ENCODE measurements around the gene OAS1. TPM values are rescaled to one million over a fixed set of nuclear protein-coding genes. Genes with fewer than 3 reads are reported as not detected.

OAS1 gene
- 10 to 100 TPM in 3 of 4 donors, 1 to 10 TPM in 1; 9.7 to 15.5 (median 13.5) TPM for polyA plus RNA-seq (ENCODE audit: insufficient read length in 4 of 4)

GRCh38 chr12:112906712-112907414 is at the start of gene OAS1:
OAS1 (plus strand) TSS chr12:112906962; CDS start chr12:112907040, 78 bp downstream.
- DNase-seq (ENCODE audit: low read depth in 4 of 4, low spot score in 2 of 4): peak; percentile 39 to 63 (median 50)

GRCh38 chr12:112859291-112859690 is 47.5 kb upstream of the OAS1 start:
- no peak for DNase-seq (ENCODE audit: low read depth in 4 of 4, low spot score in 2 of 4)

DNA sequence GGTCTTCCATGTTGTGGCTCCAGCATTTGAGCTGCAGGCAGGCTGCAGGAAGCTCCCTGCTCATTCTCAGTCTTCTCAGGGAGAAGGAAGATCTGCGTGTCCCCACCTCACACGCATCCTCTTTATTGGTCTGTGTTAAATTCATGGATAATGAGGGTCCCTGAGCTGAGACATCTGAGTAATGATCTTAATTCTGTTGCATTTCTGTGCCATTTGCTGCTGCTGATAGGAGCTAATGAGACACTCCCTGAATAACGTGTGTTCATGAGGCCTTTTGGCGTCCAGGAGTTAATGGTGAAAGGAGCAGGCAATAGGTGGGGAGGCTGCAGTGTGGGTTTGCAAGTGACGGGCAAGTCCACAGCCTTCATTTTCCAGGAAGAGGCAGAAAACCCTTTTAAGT is 46.6 kb upstream of the OAS1 start:
- DNase-seq (ENCODE audit: low read depth in 4 of 4, low spot score in 2 of 4): no peak

- no peak for DNase-seq (ENCODE audit: low read depth in 4 of 4, low spot score in 2 of 4)
Observed at GRCh38 chr12:112861284-112861683, 45.5 kb upstream of the OAS1 start.

- DNase-seq (ENCODE audit: low read depth in 4 of 4, low spot score in 2 of 4): no peak
Observed at GRCh38 chr12:112862636-112863290, 44.0 kb upstream of the OAS1 start.

- peak in 1 of 4 donors; percentile 4 for DNase-seq (ENCODE audit: low read depth in 4 of 4, low spot score in 2 of 4)
Observed at GRCh38 chr12:112868459-112869041, 38.2 kb upstream of the OAS1 start.

GRCh38 chr12:112869091-112869490 is 37.7 kb upstream of the OAS1 start:
- DNase-seq (ENCODE audit: low read depth in 4 of 4, low spot score in 2 of 4): no peak

- no peak for DNase-seq (ENCODE audit: low read depth in 4 of 4, low spot score in 2 of 4)
Observed at GRCh38 chr12:112869778-112870177, 37.0 kb upstream of the OAS1 start.

DNA sequence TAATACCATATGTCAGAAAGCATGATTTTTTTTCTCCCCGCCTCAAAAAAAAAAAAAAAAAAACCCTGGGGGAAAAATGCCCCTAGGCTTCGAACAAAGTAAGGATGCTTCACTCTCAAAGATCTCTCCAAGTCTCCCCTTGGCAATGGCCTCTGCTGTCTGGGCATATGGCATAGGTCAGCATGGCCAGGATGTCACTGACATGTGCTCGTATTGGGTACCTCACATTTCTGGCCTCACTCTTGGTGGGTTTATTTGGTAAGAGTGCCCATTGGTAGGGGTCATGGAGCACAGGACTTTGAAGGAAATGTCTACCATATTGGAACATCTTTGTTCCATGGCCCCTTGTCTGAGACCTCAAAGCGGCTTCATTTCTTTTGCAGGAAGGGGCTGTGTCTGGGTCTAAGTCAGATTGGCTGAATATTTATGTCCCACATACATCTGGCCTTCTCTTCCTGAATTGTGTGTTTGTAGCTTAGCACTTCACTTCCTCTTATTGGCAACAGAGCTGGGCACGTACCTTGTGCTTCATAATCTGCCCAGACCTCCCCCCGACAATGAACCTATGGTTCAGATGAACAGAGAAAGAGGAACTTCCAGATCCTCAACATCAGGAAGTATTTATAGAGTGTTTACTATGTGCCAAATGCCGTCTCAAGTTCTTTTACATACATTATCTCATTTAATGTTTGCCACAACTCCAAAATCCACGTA is 36.3 kb upstream of the OAS1 start:
- no peak for DNase-seq (ENCODE audit: low read depth in 4 of 4, low spot score in 2 of 4)

DNA sequence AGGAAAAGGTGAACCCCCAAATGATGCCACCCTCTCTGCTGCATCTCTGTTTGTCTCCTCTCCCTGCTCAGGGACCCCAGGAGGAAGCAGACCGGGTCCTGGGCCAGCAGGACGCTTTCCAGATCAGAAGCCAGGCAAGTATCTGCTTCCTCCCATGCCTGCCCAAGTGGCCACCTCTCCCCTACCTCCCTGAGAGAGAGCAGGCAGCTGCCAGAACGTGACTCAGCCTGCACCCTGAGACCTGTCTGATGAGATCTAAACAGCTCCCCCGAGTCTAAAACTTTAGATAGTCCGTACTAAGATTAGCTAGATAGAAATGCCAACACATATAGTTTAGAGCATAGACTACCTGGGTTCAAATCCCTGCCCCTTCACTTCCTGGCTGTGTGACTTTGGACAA is 31.2 kb upstream of the OAS1 start:
- no peak for DNase-seq (ENCODE audit: low read depth in 4 of 4, low spot score in 2 of 4)

- no peak for DNase-seq (ENCODE audit: low read depth in 4 of 4, low spot score in 2 of 4)
Observed at GRCh38 chr12:112876506-112876905, 30.3 kb upstream of the OAS1 start.

DNA sequence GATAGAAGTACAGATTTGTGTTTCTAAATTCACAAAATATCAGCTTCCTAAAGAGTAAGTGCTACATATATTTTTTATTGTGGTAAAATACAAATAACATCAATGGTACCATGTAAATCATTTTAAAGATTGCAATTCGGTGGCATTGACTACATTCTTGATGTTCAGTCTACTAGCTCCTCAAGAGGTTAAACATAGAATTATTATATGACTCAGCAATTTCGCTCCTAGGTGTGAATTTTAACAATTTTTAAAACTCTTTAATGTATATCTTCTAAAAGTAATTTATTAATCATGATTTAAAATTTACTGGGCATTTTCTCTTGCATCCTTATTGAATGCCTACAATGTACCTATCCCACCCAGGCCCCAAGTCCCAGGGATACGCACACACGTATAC is 29.8 kb upstream of the OAS1 start:
- DNase-seq (ENCODE audit: low read depth in 4 of 4, low spot score in 2 of 4): no peak

DNA sequence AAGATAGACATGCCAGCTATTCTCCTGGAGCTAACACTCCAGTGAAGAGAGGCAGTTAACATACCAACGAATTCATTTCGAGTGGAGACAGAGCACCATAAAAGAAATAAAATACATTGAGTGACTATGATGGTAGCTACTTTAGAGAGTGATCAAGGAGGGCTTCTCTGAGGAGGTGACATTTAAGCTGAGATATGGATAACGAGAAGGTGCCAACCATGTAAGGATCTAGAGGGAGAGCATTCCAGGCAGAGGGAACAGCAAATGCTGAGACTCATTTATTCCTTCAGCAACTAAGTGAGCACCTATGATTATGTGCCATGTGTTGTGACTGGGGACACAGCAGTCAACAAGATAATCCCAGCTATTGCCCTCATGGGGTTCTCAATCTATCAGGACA is 28.3 kb upstream of the OAS1 start:
- no peak for DNase-seq (ENCODE audit: low read depth in 4 of 4, low spot score in 2 of 4)

DNA sequence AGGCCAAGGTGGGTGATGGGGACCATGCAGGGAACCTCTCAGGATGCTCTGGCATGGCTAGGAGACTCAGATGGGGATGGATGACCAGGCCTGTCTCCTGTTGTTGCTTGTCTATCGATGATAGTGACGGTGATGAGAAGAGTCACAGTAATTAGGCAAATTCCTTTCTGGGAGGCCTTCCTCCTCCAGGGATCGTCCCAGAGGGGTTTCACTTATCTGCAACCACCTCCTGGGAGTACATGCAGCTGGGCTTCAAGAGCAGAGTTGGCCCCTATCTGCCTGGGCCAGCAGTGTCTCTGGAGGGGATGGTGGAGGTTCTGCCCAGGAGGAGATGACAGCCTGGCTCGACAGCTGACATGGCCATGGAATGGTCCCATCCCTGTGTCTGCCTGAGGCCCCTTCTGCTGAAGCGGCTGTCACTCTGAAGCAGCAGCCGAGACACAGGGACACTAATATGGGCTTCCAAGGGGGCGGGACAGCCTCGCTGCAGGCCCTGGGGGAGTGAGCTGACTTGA is 27.5 kb upstream of the OAS1 start:
- DNase-seq (ENCODE audit: low read depth in 4 of 4, low spot score in 2 of 4): no peak

DNA sequence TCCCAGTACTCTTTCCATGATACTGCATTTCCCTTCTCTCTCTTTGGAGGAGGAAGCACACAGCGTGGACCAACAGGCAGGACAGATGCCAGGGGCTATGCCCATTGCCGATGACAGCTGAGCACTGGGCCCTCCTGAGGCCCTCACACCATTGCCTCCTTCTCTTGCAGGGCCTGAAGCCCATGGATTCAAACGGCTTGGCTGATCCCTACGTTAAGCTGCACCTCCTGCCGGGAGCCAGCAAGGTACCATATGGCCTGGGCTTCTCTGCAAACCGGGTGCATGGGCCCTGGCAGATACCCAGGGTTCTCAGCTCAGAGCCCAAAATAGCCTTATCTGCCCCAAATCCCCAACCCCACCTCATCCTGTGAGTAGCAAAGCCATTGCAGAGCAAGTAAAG is 25.2 kb upstream of the OAS1 start:
- DNase-seq (ENCODE audit: low read depth in 4 of 4, low spot score in 2 of 4): no peak

- no peak for DNase-seq (ENCODE audit: low read depth in 4 of 4, low spot score in 2 of 4)
Observed at GRCh38 chr12:112885236-112885635, 21.5 kb upstream of the OAS1 start.

DNA sequence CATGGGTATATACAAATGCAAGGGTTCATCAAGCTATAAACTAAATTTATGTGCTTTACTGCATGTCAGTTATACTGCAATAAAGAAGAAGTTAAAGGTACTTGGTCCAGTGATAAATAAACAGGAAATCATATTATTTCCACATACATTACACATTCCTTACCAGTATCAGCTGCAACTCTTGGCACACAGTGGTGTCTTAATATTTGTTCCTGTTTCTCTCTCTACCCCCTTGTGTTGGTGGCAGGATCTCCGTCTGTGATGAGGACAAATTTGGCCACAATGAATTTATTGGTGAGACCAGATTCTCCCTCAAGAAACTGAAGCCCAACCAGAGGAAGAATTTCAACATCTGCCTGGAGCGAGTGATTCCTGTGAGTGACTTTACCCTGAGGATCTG is 19.2 kb upstream of the OAS1 start:
- DNase-seq (ENCODE audit: low read depth in 4 of 4, low spot score in 2 of 4): no peak

DNA sequence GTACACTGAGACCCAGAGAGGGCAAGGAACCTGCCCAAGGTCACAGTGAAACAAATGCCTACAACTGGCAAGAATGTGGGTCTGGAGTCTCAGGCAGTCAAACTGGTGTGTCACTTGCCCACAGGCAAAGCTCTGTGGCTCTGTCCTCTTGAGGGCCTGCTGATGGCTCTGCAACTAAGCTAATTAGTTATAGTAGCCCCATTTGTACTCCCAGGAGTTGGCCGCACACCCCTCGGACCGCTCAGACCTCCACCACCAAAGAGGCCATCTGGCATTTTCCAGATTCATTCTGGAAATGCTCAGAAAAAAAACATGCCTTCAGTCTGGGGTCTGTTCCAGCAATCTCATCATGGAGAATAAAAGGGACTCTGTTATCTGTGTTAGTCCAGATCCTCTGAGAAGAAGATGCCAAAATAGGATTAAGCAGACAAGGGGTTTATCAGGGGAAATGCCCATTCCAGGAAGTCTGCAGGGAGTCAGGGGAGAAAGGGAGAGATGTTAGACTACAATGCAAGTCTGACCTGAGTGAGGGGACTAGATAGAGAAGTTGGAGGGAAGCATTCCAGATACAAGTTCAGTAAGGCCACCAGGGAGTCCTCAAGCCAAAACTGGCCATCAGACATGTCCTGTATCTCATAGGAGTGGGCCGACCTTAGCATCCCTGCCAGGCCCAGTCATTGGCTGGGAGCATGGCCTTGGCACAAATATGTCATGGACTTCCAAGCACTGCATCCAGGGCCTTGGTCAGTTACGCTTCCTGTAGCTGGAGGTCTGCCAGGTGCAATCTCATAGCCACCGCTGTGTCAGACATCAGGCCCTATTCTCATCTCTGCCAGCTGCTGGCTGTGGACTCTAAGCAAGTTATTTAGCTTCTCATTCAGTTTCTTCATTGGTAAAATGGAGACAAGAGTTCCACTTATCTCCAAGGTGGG is 15.4 kb upstream of the OAS1 start:
- DNase-seq (ENCODE audit: low read depth in 4 of 4, low spot score in 2 of 4): no peak

DNA sequence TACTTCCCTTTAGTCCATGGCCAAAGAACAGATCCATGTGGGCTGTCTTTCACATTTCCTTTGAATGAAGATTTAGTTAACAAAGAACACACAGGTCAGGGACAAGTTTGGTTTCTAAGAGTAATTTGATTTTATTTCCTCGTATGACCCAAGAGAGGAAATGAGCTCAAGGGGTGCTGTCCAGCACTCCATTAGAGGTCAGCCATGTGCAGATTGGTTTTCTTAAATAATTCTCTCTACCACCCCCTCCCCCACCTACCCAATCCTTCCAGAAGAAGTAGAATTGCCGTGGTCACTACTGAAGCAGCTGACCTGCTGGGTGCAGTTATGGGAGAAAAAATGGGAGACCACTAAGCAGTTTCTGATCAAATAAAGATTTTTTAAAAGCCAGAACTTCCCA is 13.9 kb upstream of the OAS1 start:
- DNase-seq (ENCODE audit: low read depth in 4 of 4, low spot score in 2 of 4): no peak

- no peak for DNase-seq (ENCODE audit: low read depth in 4 of 4, low spot score in 2 of 4)
Observed at GRCh38 chr12:112894128-112894527, 12.6 kb upstream of the OAS1 start.
